Fibroblast of lung (primary cell): ENCODE measurements around the gene LBHD1. TPM values are rescaled to one million over a fixed set of nuclear protein-coding genes. Genes with fewer than 3 reads are reported as not detected.

Experiments
- DNase-seq, 2 donors: peaks; one replicate each; pipeline versions ENCODE4 v3.0.0 to v3.0.0-alpha.2; 2010; ENCODE audit warnings: low read depth in 2 of 2
- H2AFZ ChIP-seq: 2 replicates; pipeline ENCODE4 v1.5.1; 2012; ENCODE audit warnings: low read length, control low read depth, inconsistent platforms
- H3K27ac ChIP-seq: 2 replicates; pipeline ENCODE4 v1.5.1; 2011; ENCODE audit warnings: low read length, control low read depth; ENCODE audit not compliant: insufficient read depth
- H3K27me3 ChIP-seq: 2 replicates; pipeline ENCODE4 v1.5.1; 2011; ENCODE audit warnings: mild to moderate bottlenecking, low read length; ENCODE audit not compliant: control insufficient read depth, insufficient read depth
- H3K36me3 ChIP-seq: 2 replicates; pipeline ENCODE4 v1.5.1; 2011; ENCODE audit warnings: low read length; ENCODE audit not compliant: control insufficient read depth, insufficient read depth
- H3K4me1 ChIP-seq: 2 replicates; pipeline ENCODE4 v1.5.1; 2011; ENCODE audit warnings: low read length; ENCODE audit not compliant: control insufficient read depth, insufficient read depth; ENCODE audit errors: extremely low read depth
- H3K4me2 ChIP-seq: 2 replicates; pipeline ENCODE4 v1.5.1; 2011; ENCODE audit warnings: low read length, control low read depth; ENCODE audit not compliant: insufficient read depth; ENCODE audit errors: extremely low read depth
- H3K4me3 ChIP-seq, 4 experiments: fragments of 200-600 bp in 1 of 4; sonication (generic) in 1 of 4; replicated peaks in 1 of 4; 2 replicates each; pipeline ENCODE4 v1.5.1; 2011 to 2016; ENCODE audit warnings: low read length in 4 of 4, low read depth in 3 of 4, mild to moderate bottlenecking in 3 of 4, control low read depth in 2 of 4, inconsistent platforms in 1 of 4, mixed read lengths in 1 of 4; ENCODE audit not compliant: insufficient read depth in 1 of 4; ENCODE audit errors: control extremely low read depth in 1 of 4
- H3K79me2 ChIP-seq: 2 replicates; pipeline ENCODE4 v1.5.1; 2012; ENCODE audit warnings: mild to moderate bottlenecking, low read length, inconsistent platforms; ENCODE audit not compliant: control insufficient read depth, insufficient read depth
- H3K9ac ChIP-seq: 2 replicates; pipeline ENCODE4 v1.5.1; 2011; ENCODE audit warnings: mild to moderate bottlenecking, low read length, control low read depth; ENCODE audit not compliant: insufficient read depth
- H3K9me3 ChIP-seq: 2 replicates; pipeline ENCODE4 v1.5.1; 2012; ENCODE audit warnings: low read depth, low read length; ENCODE audit not compliant: control insufficient read depth, insufficient read depth
- H4K20me1 ChIP-seq: 2 replicates; pipeline ENCODE4 v1.5.1; 2011; ENCODE audit warnings: low read length; ENCODE audit not compliant: control insufficient read depth, insufficient read depth; ENCODE audit errors: extremely low read depth
- CTCF ChIP-seq, 2 donors: IDR thresholded peaks in 1 of 2; conservative IDR thresholded peaks in 1 of 2; 1 replicate in 1 of 2; 2 replicates in 1 of 2; pipeline ENCODE4 v1.5.1; 2011 to 2012; ENCODE audit warnings: low read length in 2 of 2, control low read depth in 1 of 2, inconsistent platforms in 1 of 2, low read depth in 1 of 2, mild to moderate bottlenecking in 1 of 2
- EZH2 ChIP-seq: IDR thresholded peaks from 2 replicates; pipeline ENCODE4 v1.5.1; 2012; ENCODE audit warnings: low read length, control low read depth, mild to moderate bottlenecking; ENCODE audit errors: missing control alignments
- polyA plus RNA-seq, 2 donors: library from polyadenylated mRNA; depleted of rRNA in 1 of 2; stranded (reverse) in 1 of 2; unstranded in 1 of 2; fragments of >200 nt; gene quantifications; 2 replicates each; pipeline ENCODE4 v1.2.1, GENCODE V29; 2011 to 2012; ENCODE audit warnings: missing spikeins in 1 of 2
- total RNA-seq: library from RNA; depleted of rRNA; stranded (reverse); fragments of >200 nt; gene quantifications from 2 replicates; pipeline ENCODE4 v1.2.1, GENCODE V29; 2014

LBHD1 gene
- total and polyA plus RNA-seq, 2 donors (not counting 1 experiment from before 2014, with no cell fraction given) = 3.4 to 4.5 TPM

- TF ChIP-seq EZH2 = no peak
- TF ChIP-seq CTCF (conservative IDR thresholded peaks at IDR 0.05 in 1 of 2, IDR thresholded peaks at IDR 0.05 in 1 of 2; ENCODE audit: low read depth in 1 of 2, low read length in 2 of 2) = no peak
- no peak for DNase-seq
- H3K9ac ChIP-seq = no peak overlapping the region
These were observed 24.5 kb downstream of the LBHD1 start for GRCh38 chr11:62647609-62648005.

GRCh38 chr11:62646825-62647608, 25.1 kb downstream of the LBHD1 start:
- H3K4me2 ChIP-seq = peak overlapping the region; percentile 58
- DNase-seq = no peak
- peaks cover 8% of the 10 kb centered on the region for H3K4me1 ChIP-seq
- peaks cover 15% of the 10 kb centered on the region for H3K36me3 ChIP-seq
- no peak for TF ChIP-seq CTCF (conservative IDR thresholded peaks at IDR 0.05 in 1 of 2, IDR thresholded peaks at IDR 0.05 in 1 of 2; ENCODE audit: low read depth in 1 of 2, low read length in 2 of 2)
- TF ChIP-seq EZH2 = no peak
- H3K9ac ChIP-seq = no peak overlapping the region
- H3K9me3 ChIP-seq = no peaks in the 10 kb centered on the region
- H3K79me2 ChIP-seq = peaks cover 50% of the 10 kb centered on the region
- H3K4me3 ChIP-seq = peak overlapping the region in 2 of 4 experiments; percentile 6 to 27
- H3K27ac ChIP-seq = peak overlapping the region; percentile 64
- H4K20me1 ChIP-seq = no peaks in the 10 kb centered on the region
- H2AFZ ChIP-seq = no peak overlapping the region
- H3K27me3 ChIP-seq = no peaks in the 10 kb centered on the region

More at GRCh38 chr11:62647609-62648005, 24.5 kb downstream of the LBHD1 start:
- no peak overlapping the region for H3K4me2 ChIP-seq
- no peak overlapping the region for H3K27ac ChIP-seq
- H3K27me3 ChIP-seq = no peaks in the 10 kb centered on the region
- no peak overlapping the region for H3K4me3 ChIP-seq
- no peak overlapping the region for H2AFZ ChIP-seq
- no peaks in the 10 kb centered on the region for H4K20me1 ChIP-seq
- H3K9me3 ChIP-seq = no peaks in the 10 kb centered on the region
- peaks cover 52% of the 10 kb centered on the region for H3K79me2 ChIP-seq
- H3K4me1 ChIP-seq = peaks cover 8% of the 10 kb centered on the region
- peaks cover 15% of the 10 kb centered on the region for H3K36me3 ChIP-seq

- Histone ChIP-seq H3K79me2 (peaks cover 48% of the 10 kb centered on the region), H3K9ac (peak within 1 kb of the TSS; percentile 90), H3K27me3 (no peaks in the 10 kb centered on the region), H3K4me2 (peak within 1 kb of the TSS; percentile 97), H3K4me1 (peaks cover 8% of the 10 kb centered on the region), H4K20me1 (no peaks in the 10 kb centered on the region), H3K9me3 (no peaks in the 10 kb centered on the region), H2AFZ (no peak within 1 kb of the TSS), H3K4me3 (peak within 1 kb of the TSS; percentile 73 to 96 (median 79)), H3K27ac (peak within 1 kb of the TSS; percentile 88), H3K36me3 (peaks cover 15% of the 10 kb centered on the region)
- DNase-seq = peak; percentile 96
- no peak for TF ChIP-seq CTCF (conservative IDR thresholded peaks at IDR 0.05 in 1 of 2, IDR thresholded peaks at IDR 0.05 in 1 of 2; ENCODE audit: low read depth in 1 of 2, low read length in 2 of 2)
- TF ChIP-seq EZH2 = no peak
These were observed 25.9 kb downstream of the LBHD1 start, which contains the start of gene GANAB for GRCh38 chr11:62645946-62646824. Gene GANAB, minus strand, starts transcription at chr11:62646613. Its CDS starts 14 bp downstream, at chr11:62646599.
